PC-9 (cell line): ENCODE results near the gene ARHGAP26. TPM values are rescaled to one million over a fixed set of nuclear protein-coding genes. Genes with fewer than 3 reads are reported as not detected.

Experiments
- BruUV-seq: library from RNA; stranded (reverse); fragments of 400-500 nt; replicated peaks from 2 replicates; lab custom pipeline; 2021; lab: Mats Ljungman, UMichigan
- CTCF ChIA-PET: fragments of 300-600 bp; sonication (Branson Sonifier 250); formaldehyde crosslinking; loops from one replicate; lab custom pipeline; 2022; ENCODE audit warnings: antibody characterized with exemption; lab: Charles Lee
- POLR2A ChIA-PET: fragments of 300-600 bp; sonication (Branson Sonifier 250); formaldehyde crosslinking; loops from one replicate; lab custom pipeline; 2022; ENCODE audit warnings: antibody characterized with exemption; ENCODE audit not compliant: unreplicated experiment; lab: Charles Lee
- DNase-seq, 2 experiments: peaks; one replicate each; pipeline versions ENCODE4 v3.0.0 to v3.0.0-alpha.2; 2015 to 2022; ENCODE audit warnings: mixed read lengths in 1 of 2
- H2AFZ ChIP-seq: fragments of 200-600 bp; sonication (generic); 2 replicates; pipeline ENCODE4 v1.8.1; 2017; ENCODE audit warnings: antibody characterized with exemption
- H3F3A ChIP-seq: fragments of 200-600 bp; sonication (generic); 2 replicates; pipeline ENCODE4 v1.8.1; 2017; ENCODE audit warnings: antibody characterized with exemption, mild to moderate bottlenecking, low read depth; ENCODE audit not compliant: insufficient read depth
- H3K27ac ChIP-seq: fragments of 200-600 bp; sonication (generic); 2 replicates; pipeline ENCODE4 v1.6.1; 2016; ENCODE audit warnings: mixed run types
- H3K27me3 ChIP-seq: fragments of 200-600 bp; sonication (generic); 2 replicates; pipeline ENCODE4 v1.6.1; 2016; ENCODE audit warnings: low read depth, mixed run types; ENCODE audit not compliant: insufficient read depth
- H3K36me3 ChIP-seq: fragments of 200-600 bp; sonication (generic); 2 replicates; pipeline ENCODE4 v1.6.1; 2016; ENCODE audit warnings: low read depth, mixed run types
- H3K4me1 ChIP-seq: fragments of 200-600 bp; sonication (generic); replicated peaks from 2 replicates; pipeline ENCODE4 v1.6.1; 2016; ENCODE audit warnings: mixed run types; ENCODE audit not compliant: insufficient read depth
- H3K4me2 ChIP-seq: fragments of 200-600 bp; sonication (generic); 2 replicates; pipeline ENCODE4 v1.6.1; 2017; ENCODE audit warnings: mixed run types
- H3K4me3 ChIP-seq: fragments of 200-600 bp; sonication (generic); 2 replicates; pipeline ENCODE4 v1.6.1; 2016; ENCODE audit warnings: mixed run types
- H3K79me2 ChIP-seq: fragments of 200-600 bp; sonication (generic); 2 replicates; pipeline ENCODE4 v1.6.1; 2017; ENCODE audit warnings: low read depth, mixed run types
- H3K9me2 ChIP-seq: fragments of 200-600 bp; sonication (generic); 2 replicates; pipeline ENCODE4 v1.8.1; 2017; ENCODE audit warnings: mild to moderate bottlenecking; ENCODE audit not compliant: insufficient read depth
- H3K9me3 ChIP-seq: fragments of 200-600 bp; sonication (generic); 2 replicates; pipeline ENCODE4 v1.8.1; 2016; ENCODE audit warnings: low read depth; ENCODE audit not compliant: insufficient read depth
- H4K20me1 ChIP-seq: fragments of 200-600 bp; sonication (generic); 2 replicates; pipeline ENCODE4 v1.8.1; 2017; ENCODE audit not compliant: insufficient read depth
- CTCF ChIP-seq: fragments of 200-600 bp; sonication (generic); conservative IDR thresholded peaks from 2 replicates; pipeline ENCODE4 v1.6.1; 2017; ENCODE audit warnings: mixed run types, antibody characterized with exemption, mild to moderate bottlenecking, moderate library complexity
- EZH2 ChIP-seq: fragments of 200-600 bp; sonication (generic); IDR thresholded peaks from 2 replicates; pipeline ENCODE4 v1.8.0; 2017; ENCODE audit warnings: antibody characterized with exemption, low read depth
- intact Hi-C: fragments of 100-400 bp; cut with micrococcal nuclease; formaldehyde crosslinking; loops from one replicate; pipeline ENCODE4 v1.10.0; 2022; ENCODE audit not compliant: unreplicated experiment
- total RNA-seq: library from RNA; stranded (reverse); gene quantifications from 2 replicates; pipeline ENCODE4 v1.2.3, GENCODE V29; 2021

Gene ARHGAP26
- total RNA-seq, 1 experiment from 2014 or later: 29.7 TPM

GRCh38 chr5:143228597-143229293 is 458.6 kb downstream of the ARHGAP26 start:
- H3F3A ChIP-seq: no peaks in the 10 kb centered on the region
- DNase-seq: no peak
- no peak overlapping the region for H2AFZ ChIP-seq
- no peaks in the 10 kb centered on the region for H3K36me3 ChIP-seq
- H3K9me3 ChIP-seq: no peaks in the 10 kb centered on the region
- no peaks in the 10 kb centered on the region for H3K9me2 ChIP-seq
- no peaks in the 10 kb centered on the region for H3K79me2 ChIP-seq
- no peak overlapping the region for H3K4me2 ChIP-seq
- TF ChIP-seq CTCF (no peak), EZH2 (no peak)
- no peaks in the 10 kb centered on the region for H4K20me1 ChIP-seq
- BruUV-seq: no TSS peak
- H3K4me3 ChIP-seq: no peak overlapping the region
- intact Hi-C loops: no loop called here
- POLR2A ChIA-PET: no interaction called here
- no peaks in the 10 kb centered on the region for H3K27me3 ChIP-seq
- H3K27ac ChIP-seq: no peak overlapping the region
- CTCF ChIA-PET: no interaction called here
- no peaks in the 10 kb centered on the region for H3K4me1 ChIP-seq

- H3K9me3 ChIP-seq: no peaks in the 10 kb centered on the region
- no TSS peak for BruUV-seq
- no peak for DNase-seq
- ChIA-PET POLR2A (no interaction called here), CTCF (no interaction called here)
- intact Hi-C loops: no loop called here
- no peaks in the 10 kb centered on the region for H4K20me1 ChIP-seq
- TF ChIP-seq CTCF (no peak), EZH2 (no peak)
- no peaks in the 10 kb centered on the region for H3K36me3 ChIP-seq
- no peak overlapping the region for H3K27ac ChIP-seq
- H3K9me2 ChIP-seq: no peaks in the 10 kb centered on the region
- no peaks in the 10 kb centered on the region for H3K4me1 ChIP-seq
- no peaks in the 10 kb centered on the region for H3F3A ChIP-seq
- H3K4me3 ChIP-seq: no peak overlapping the region
- no peaks in the 10 kb centered on the region for H3K27me3 ChIP-seq
- H3K79me2 ChIP-seq: no peaks in the 10 kb centered on the region
- no peak overlapping the region for H2AFZ ChIP-seq
- no peak overlapping the region for H3K4me2 ChIP-seq
Observed at GRCh38 chr5:143229426-143229895, 459.3 kb downstream of the ARHGAP26 start.

GRCh38 chr5:143229896-143230675 is 459.9 kb downstream of the ARHGAP26 start:
- Histone ChIP-seq H3F3A (no peaks in the 10 kb centered on the region), H3K9me3 (no peaks in the 10 kb centered on the region), H3K27me3 (no peaks in the 10 kb centered on the region), H3K79me2 (no peaks in the 10 kb centered on the region), H3K4me1 (no peaks in the 10 kb centered on the region), H3K36me3 (no peaks in the 10 kb centered on the region), H3K9me2 (no peaks in the 10 kb centered on the region), H2AFZ (no peak overlapping the region), H3K4me2 (no peak overlapping the region), H3K4me3 (no peak overlapping the region), H4K20me1 (no peaks in the 10 kb centered on the region), H3K27ac (no peak overlapping the region)
- no peak for DNase-seq
- no peak for TF ChIP-seq CTCF
- ChIA-PET CTCF (no interaction called here), POLR2A (no interaction called here)
- BruUV-seq: no TSS peak
- intact Hi-C loops: no loop called here
